Measurements from ENCODE around the gene ATL2.
"Not testable (repeated sequence)": the region's sequence is repeated elsewhere in the genome, so short reads cannot be mapped to it uniquely, and the experiment has no call there.

Gene ATL2

GRCh38 chr2:38377050-38377828 lies at the start of gene ATL2:
Gene ATL2 (minus strand): TSS chr2:38377273. CDS start chr2:38377260, 13 bp downstream.
- peak; percentile 93 for DNase-seq

GRCh38 chr2:38423763-38424162 lies 46.7 kb upstream of the ATL2 start:
- no peak for DNase-seq

GRCh38 chr2:38421274-38422056 lies 44.4 kb upstream of the ATL2 start:
- DNase-seq = no peak

GRCh38 chr2:38419499-38419898 lies 42.4 kb upstream of the ATL2 start:
- DNase-seq = no peak

GRCh38 chr2:38418735-38419134 lies 41.7 kb upstream of the ATL2 start:
- no peak for DNase-seq

GRCh38 chr2:38417745-38418689 lies 40.9 kb upstream of the ATL2 start:
- no peak for DNase-seq

GRCh38 chr2:38416296-38417036 lies 39.4 kb upstream of the ATL2 start:
- DNase-seq = no peak

GRCh38 chr2:38415728-38416291 lies 38.7 kb upstream of the ATL2 start:
- DNase-seq = no peak

GRCh38 chr2:38415023-38415422 lies 38.0 kb upstream of the ATL2 start:
- no peak for DNase-seq

- DNase-seq = not testable (repeated sequence)
These were observed 35.3 kb upstream of the ATL2 start for GRCh38 chr2:38412235-38412871.

- no peak for DNase-seq
These were observed 32.4 kb upstream of the ATL2 start for GRCh38 chr2:38409156-38410102.

- no peak for DNase-seq
These were observed 30.1 kb upstream of the ATL2 start for GRCh38 chr2:38407111-38407682.

GRCh38 chr2:38406597-38407110 lies 29.6 kb upstream of the ATL2 start:
- DNase-seq = no peak

- no peak for DNase-seq
These were observed 29.0 kb upstream of the ATL2 start for GRCh38 chr2:38405917-38406596.

GRCh38 chr2:38400513-38400912 lies 23.4 kb upstream of the ATL2 start:
- no peak for DNase-seq

GRCh38 chr2:38398739-38399138 lies 21.7 kb upstream of the ATL2 start:
- no peak for DNase-seq

- no peak for DNase-seq
These were observed 17.8 kb upstream of the ATL2 start for GRCh38 chr2:38394903-38395341.

GRCh38 chr2:38394041-38394440 lies 17.0 kb upstream of the ATL2 start:
- no peak for DNase-seq

GRCh38 chr2:38390947-38391346 lies 13.9 kb upstream of the ATL2 start:
- no peak for DNase-seq

All from NCI-H1694 treated with DMSO at 0.1 percent for 48 hours (cell line).